ENCODE measurements around the gene TMEM237. TPM values are rescaled to one million over a fixed set of nuclear protein-coding genes. Genes with fewer than 3 reads are reported as not detected.

The TMEM237 gene
- total and polyA plus RNA-seq, 2 donors (not counting 1 experiment from before 2014, with no cell fraction given): 0.76 to 4.2 TPM

DNA sequence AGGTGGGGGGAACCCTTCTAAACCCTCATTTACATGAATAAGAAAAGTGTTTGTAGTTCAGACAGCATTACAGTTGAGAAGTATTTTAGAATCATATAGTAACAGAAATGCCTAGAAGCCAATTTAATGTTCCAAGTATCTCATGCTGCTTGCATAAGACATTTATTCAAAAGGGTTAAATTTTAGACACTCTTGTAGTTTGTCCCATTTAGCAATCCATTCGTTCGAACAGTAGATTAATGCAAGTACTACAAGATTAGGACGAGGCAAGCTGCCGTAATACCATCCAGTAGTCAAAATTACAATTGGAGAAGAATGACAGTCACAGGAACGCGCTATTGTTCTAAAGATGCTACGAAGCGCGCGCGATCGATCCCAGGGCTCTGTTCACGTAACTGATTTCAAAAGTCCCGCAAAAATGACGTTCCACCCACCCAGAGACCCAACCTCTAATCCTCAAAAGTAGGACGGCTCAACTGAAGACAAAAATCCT is 1.2 kb downstream of the TMEM237 start:
- CTCF ChIA-PET: interaction anchor here (1.0 to 2.5 kb wide), 2 partner anchors 139 to 409 kb away, joined by 3 to 8 read pairs; partner anchors contain the start of gene ALS2
- H3K4me1 ChIP-seq (ENCODE audit: control insufficient read depth in 2 of 2, insufficient read depth in 2 of 2, low read length in 2 of 2): peaks cover 10 to 14% of the 10 kb centered on the region in 2 donors
- H3K9ac ChIP-seq (ENCODE audit: low read length): peak overlapping the region; percentile 93
- no peaks in the 10 kb centered on the region for H4K20me1 ChIP-seq (ENCODE audit: control insufficient read depth, insufficient read depth, low read length, poor library complexity, severe bottlenecking)
- peaks cover 7% of the 10 kb centered on the region for H3K27me3 Mint-ChIP-seq
- no peak for DNase-seq
- peak overlapping the region; percentile 97 for H3K4me2 ChIP-seq (replicated peaks; ENCODE audit: low read depth, low read length, poor library complexity, severe bottlenecking)
- H2AFZ ChIP-seq (ENCODE audit: insufficient read depth, low read depth, low read length, poor library complexity, severe bottlenecking): peak overlapping the region; percentile 97
- peaks cover 0 to 2% (median 0%) of the 10 kb centered on the region in 4 experiments for H3K27me3 ChIP-seq (replicated peaks in 1 of 4; ENCODE audit: control extremely low read depth in 1 of 4, control insufficient read depth in 3 of 4, insufficient read depth in 4 of 4, low read length in 3 of 4)
- WGBS (ENCODE audit: insufficient coverage): 1% methylated on average over 15 of the region's 16 CpGs
- H3K27ac Mint-ChIP-seq: peak overlapping the region; percentile 97
- no peaks in the 10 kb centered on the region for H3K79me2 ChIP-seq (ENCODE audit: control insufficient read depth, insufficient read depth, low read length)
- H3K36me3 ChIP-seq (replicated peaks in 1 of 2; ENCODE audit: control extremely low read depth in 1 of 2, control insufficient read depth in 1 of 2, extremely low read depth in 1 of 2, insufficient read depth in 2 of 2, low read length in 1 of 2): no peaks in the 10 kb centered on the region
- POLR2A ChIA-PET: interaction anchor here (0.8 to 1.4 kb wide), 2 partner anchors 139 to 190 kb away, joined by 3 to 8 read pairs; partner anchors contain the start of genes ALS2, STRADB and TRAK2
- no peaks in the 10 kb centered on the region for H3K9me3 Mint-ChIP-seq (ENCODE audit: insufficient read depth)
- no peaks in the 10 kb centered on the region for H3K9me3 ChIP-seq (ENCODE audit: control extremely low read depth in 1 of 3, control insufficient read depth in 2 of 3, insufficient read depth in 1 of 3, low read length in 2 of 3)
- TF ChIP-seq CTCF (IDR thresholded peaks at IDR 0.05) (no peak), EZH2 (IDR thresholded peaks at IDR 0.05; ENCODE audit: borderline replicate concordance, insufficient read depth, low read depth, low read length, poor library complexity, severe bottlenecking) (no peak)
- peak overlapping the region; percentile 96 for H3K4me3 Mint-ChIP-seq
- peak overlapping the region; percentile 73 to 100 (median 95) for H3K4me3 ChIP-seq (ENCODE audit: control extremely low read depth in 1 of 5, extremely low read depth in 1 of 5, insufficient read depth in 1 of 5, low read depth in 2 of 5, low read length in 4 of 5)
- peak overlapping the region; percentile 89 to 93 for H3K27ac ChIP-seq (ENCODE audit: low read length in 2 of 2)
- intact Hi-C loops (cut with micrococcal nuclease): loop anchor here (1.0 to 5.0 kb wide), 7 partner anchors 69 to 1370 kb away; partner anchors contain the start of genes BMPR2, CASP8, NBEAL1 and STRADB
- H3K4me1 Mint-ChIP-seq: peaks cover 12% of the 10 kb centered on the region
- ATAC-seq (ENCODE audit: low read depth): peak; percentile 37

- ATAC-seq (ENCODE audit: low read depth) (no peak), DNase-seq (no peak)
- intact Hi-C loops (cut with micrococcal nuclease): no loop called here
- peaks cover 12% of the 10 kb centered on the region for H3K4me1 Mint-ChIP-seq
- POLR2A ChIA-PET: no interaction called here
- no peak overlapping the region for H3K4me3 Mint-ChIP-seq
- H3K27me3 Mint-ChIP-seq: peaks cover 4% of the 10 kb centered on the region
- Histone ChIP-seq H3K79me2 (ENCODE audit: control insufficient read depth, insufficient read depth, low read length) (no peaks in the 10 kb centered on the region), H3K4me2 (replicated peaks; ENCODE audit: low read depth, low read length, poor library complexity, severe bottlenecking) (no peak overlapping the region), H3K27ac (ENCODE audit: low read length in 2 of 2) (no peak overlapping the region), H3K36me3 (replicated peaks in 1 of 2; ENCODE audit: control extremely low read depth in 1 of 2, control insufficient read depth in 1 of 2, extremely low read depth in 1 of 2, insufficient read depth in 2 of 2, low read length in 1 of 2) (no peaks in the 10 kb centered on the region), H3K4me1 (ENCODE audit: control insufficient read depth in 2 of 2, insufficient read depth in 2 of 2, low read length in 2 of 2) (peaks cover 10 to 14% of the 10 kb centered on the region in 2 donors), H4K20me1 (ENCODE audit: control insufficient read depth, insufficient read depth, low read length, poor library complexity, severe bottlenecking) (no peaks in the 10 kb centered on the region), H2AFZ (ENCODE audit: insufficient read depth, low read depth, low read length, poor library complexity, severe bottlenecking) (no peak overlapping the region), H3K27me3 (replicated peaks in 1 of 4; ENCODE audit: control extremely low read depth in 1 of 4, control insufficient read depth in 3 of 4, insufficient read depth in 4 of 4, low read length in 3 of 4) (peaks cover 0 to 2% (median 0%) of the 10 kb centered on the region in 4 experiments), H3K4me3 (ENCODE audit: control extremely low read depth in 1 of 5, extremely low read depth in 1 of 5, insufficient read depth in 1 of 5, low read depth in 2 of 5, low read length in 4 of 5) (no peak overlapping the region), H3K9me3 (ENCODE audit: control extremely low read depth in 1 of 3, control insufficient read depth in 2 of 3, insufficient read depth in 1 of 3, low read length in 2 of 3) (no peaks in the 10 kb centered on the region), H3K9ac (ENCODE audit: low read length) (no peak overlapping the region)
- 80% methylated on average over 3 of the region's 3 CpGs for WGBS (ENCODE audit: insufficient coverage)
- CTCF ChIA-PET: no interaction called here
- no peaks in the 10 kb centered on the region for H3K9me3 Mint-ChIP-seq (ENCODE audit: insufficient read depth)
- TF ChIP-seq EZH2 (IDR thresholded peaks at IDR 0.05; ENCODE audit: borderline replicate concordance, insufficient read depth, low read depth, low read length, poor library complexity, severe bottlenecking) (no peak), CTCF (IDR thresholded peaks at IDR 0.05) (no peak)
- no peak overlapping the region for H3K27ac Mint-ChIP-seq
Measured at GRCh38 chr2:201639205-201639604, 4.1 kb downstream of the TMEM237 start.
